ENCODE measurements around the gene PARD6A. TPM values are rescaled to one million over a fixed set of nuclear protein-coding genes. Genes with fewer than 3 reads are reported as not detected.
A peak's percentile ranks its signal among the peaks of the same experiment; 100 is the strongest.
"Not testable (repeated sequence)": the region's sequence is repeated elsewhere in the genome, so short reads cannot be mapped to it uniquely, and the experiment has no call there.

Gene PARD6A
- total RNA-seq, 1 experiment from 2014 or later, result 6.6 TPM

DNA sequence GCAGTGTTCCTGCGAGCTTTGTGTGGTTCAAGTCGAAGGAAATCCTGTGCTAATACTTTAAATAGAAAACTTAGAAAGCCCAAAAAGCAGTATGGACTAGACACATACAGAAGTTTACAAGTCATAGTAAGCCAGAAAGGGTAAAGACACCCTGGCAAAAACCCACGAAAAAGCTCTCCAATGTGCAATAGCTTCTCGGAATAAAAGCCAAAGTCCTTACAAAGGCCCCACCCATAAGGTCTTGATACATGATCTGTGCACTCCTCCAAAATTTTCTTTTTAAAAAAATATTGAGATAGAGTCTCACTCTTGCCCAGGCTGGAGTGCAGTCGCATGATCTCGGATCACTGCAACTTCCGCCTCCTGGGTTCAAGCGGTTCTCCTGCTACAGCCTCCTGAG lies 16.2 kb downstream of the PARD6A start:
- in situ Hi-C loops (cut with HindIII; ENCODE audit: low sequenced_read_pairs), result loop anchor here (25.0 kb wide), 1 partner anchor 210 kb away; the partner anchor contains the start of genes NRN1L and PSKH1

DNA sequence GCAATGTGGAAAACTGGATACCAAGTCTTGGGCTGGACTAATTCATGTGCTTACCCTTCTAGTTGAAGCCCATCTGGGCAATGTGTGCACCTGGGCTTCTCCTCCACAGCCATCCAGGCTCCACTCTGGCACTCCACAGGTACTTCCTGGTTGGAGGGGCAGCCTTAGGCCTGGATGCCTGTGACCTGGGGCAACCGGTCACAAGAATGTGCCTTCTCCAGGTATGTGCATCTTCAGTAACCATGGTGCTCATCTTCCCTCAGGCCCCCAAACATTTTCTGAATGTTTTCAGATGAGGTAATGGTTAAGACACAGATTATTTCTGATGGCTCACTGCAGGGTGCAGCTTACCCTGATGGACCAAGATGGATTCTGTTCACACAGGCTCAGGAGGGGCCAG lies 17.0 kb downstream of the PARD6A start:
- no peak for DNase-seq (ENCODE audit: low spot score)
- in situ Hi-C loops (cut with HindIII; ENCODE audit: low sequenced_read_pairs), result loop anchor here (25.0 kb wide), 1 partner anchor 210 kb away; the partner anchor contains the start of genes NRN1L and PSKH1

More for the DNA sequence above, 16.2 kb downstream of the PARD6A start:
- no peak for DNase-seq (ENCODE audit: low spot score)

DNA sequence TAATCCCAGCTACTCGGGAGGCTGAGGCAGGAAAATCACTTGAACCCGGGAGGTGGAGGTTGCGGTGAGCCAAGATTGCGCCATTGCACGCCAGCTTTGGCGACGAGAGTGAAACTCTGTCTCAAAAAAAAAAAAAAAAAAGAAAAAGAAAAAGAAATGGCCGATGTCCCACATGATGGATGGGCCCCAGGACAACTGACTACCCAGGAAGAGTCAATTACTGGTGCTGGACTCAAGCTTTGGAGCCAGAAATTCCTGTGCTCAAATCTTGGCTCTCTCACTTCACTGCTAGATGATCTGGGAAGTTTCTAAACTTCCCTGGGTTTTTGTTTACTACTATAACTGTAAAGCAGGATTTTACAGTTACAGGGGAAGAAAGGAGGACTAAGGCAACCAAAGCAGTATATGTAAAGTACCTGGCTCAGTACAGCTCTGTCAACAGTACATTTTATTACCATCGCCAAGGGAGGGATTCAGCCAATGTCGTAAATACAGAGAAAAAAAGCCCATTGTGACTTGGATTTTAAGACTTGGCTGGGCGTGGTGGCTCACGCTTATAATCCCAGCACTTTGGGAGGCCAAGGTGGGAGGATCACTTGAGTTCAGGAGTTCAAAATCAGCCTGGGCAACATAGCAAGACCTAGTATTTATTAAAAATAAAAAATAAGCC lies 17.7 kb downstream of the PARD6A start:
- no peak for DNase-seq (ENCODE audit: low spot score)
- in situ Hi-C loops (cut with HindIII; ENCODE audit: low sequenced_read_pairs), result loop anchor here (25.0 kb wide), 1 partner anchor 209 kb away; the partner anchor contains the start of genes NRN1L and PSKH1

DNA sequence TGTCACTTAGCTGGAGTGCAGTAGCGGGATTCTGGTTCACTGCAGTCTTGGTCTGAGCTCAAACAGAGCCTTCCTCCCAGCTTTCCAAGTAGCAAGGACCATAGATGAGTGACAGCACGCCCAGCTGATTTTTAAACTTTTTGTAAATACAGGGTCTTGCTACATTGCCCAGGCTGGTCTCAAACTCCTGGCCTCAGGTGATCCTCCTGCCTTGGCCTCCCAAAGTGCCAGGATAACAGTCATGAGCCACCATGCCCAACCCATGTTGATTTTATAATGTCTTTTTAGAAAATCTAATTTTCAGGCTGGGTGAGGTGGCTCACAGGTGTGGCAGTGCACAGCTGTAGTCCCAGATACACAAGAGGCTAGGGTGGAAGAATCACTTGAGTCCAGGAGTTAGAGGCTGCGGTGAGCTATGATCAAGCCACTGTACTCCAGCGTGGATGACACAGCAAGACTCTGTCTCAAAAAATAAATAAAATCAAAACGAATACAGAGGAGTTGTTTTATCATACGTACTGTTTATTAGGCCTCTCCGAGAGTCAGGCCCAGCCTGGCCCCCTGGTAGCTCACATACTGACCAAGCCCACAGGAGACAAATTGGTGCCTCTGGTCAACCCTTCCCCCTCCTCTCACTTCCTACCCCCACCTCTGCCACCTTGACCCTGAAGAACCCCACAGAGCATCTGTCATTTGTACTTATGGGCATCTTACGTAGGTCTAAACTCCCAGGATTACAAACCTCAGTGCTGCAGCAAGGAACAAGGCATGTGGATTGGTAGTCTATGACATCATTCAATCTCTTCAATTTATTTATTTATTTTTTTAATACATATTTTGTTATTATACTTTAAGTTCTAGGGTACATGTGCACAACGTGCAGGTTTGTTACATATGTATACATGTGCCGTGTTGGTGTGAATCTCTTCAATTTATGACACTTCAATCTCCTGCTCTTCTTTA lies 19.5 kb downstream of the PARD6A start:
- DNase-seq (ENCODE audit: low spot score), result no peak
- in situ Hi-C loops (cut with HindIII; ENCODE audit: low sequenced_read_pairs), result loop anchor here (5.0 to 25.0 kb wide), 2 partner anchors 37 to 207 kb away; partner anchors contain the start of genes GFOD2, NRN1L and PSKH1

- DNase-seq (ENCODE audit: low spot score), result no peak
- in situ Hi-C loops (cut with HindIII; ENCODE audit: low sequenced_read_pairs), result loop anchor here (5.0 to 25.0 kb wide), 2 partner anchors 34 to 204 kb away; partner anchors contain the start of genes GFOD2, NRN1L and PSKH1
Measured at GRCh38 chr16:67683767-67684166, 23.0 kb downstream of the PARD6A start.

DNA sequence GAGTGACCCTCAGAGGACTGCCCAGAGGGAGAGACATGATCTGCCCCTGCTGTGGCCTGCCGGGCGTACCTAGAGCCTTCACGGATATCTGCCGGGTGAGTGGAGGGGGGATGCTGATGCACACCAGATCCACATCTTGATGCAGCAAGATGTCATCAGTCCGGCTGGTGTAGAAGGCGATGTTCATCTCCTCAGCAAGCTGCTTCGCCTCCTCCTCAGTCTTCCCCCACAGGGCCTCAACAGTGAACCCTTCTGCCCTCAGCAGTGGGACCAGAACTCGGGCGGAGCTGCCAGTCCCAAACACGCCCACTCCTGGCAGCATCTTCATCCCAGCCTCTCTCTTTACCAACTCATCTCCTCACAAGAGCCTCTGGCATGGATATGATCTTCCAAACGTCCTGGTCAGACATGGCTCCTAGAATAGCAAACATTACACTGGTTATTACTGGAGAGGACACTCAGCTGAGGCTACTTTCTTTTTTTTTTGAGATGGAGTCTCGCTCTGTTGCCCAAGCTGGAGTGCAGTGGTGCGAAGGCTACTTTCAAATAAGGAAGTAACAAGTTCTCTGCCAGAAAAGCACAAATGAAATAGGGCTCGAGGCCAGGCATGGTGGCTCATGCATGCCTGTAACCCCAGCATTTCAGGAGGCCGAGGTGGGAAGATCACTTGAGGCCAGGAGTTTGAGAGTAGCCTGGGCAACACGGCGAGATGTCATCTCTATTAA lies 24.8 kb downstream of the PARD6A start:
- peak; percentile 22 for DNase-seq (ENCODE audit: low spot score)
- in situ Hi-C loops (cut with HindIII; ENCODE audit: low sequenced_read_pairs), result loop anchor here (25.0 kb wide), 1 partner anchor 202 kb away; the partner anchor contains the start of genes NRN1L and PSKH1

- not testable (repeated sequence) for DNase-seq (ENCODE audit: low spot score)
- in situ Hi-C loops (cut with HindIII; ENCODE audit: low sequenced_read_pairs), result loop anchor here (25.0 kb wide), 1 partner anchor 194 kb away; the partner anchor contains the start of genes NRN1L and PSKH1
Measured at GRCh38 chr16:67693517-67694285, 32.9 kb downstream of the PARD6A start.

- in situ Hi-C loops (cut with HindIII; ENCODE audit: low sequenced_read_pairs), result loop anchor here (25.0 kb wide), 1 partner anchor 193 kb away; the partner anchor contains the start of genes NRN1L and PSKH1
- peak; percentile 94 for DNase-seq (ENCODE audit: low spot score)
Measured at GRCh38 chr16:67694611-67695010, 33.9 kb downstream of the PARD6A start.

GRCh38 chr16:67697422-67698185 lies 36.8 kb downstream of the PARD6A start:
- in situ Hi-C loops (cut with HindIII; ENCODE audit: low sequenced_read_pairs), result loop anchor here (25.0 kb wide), 1 partner anchor 190 kb away; the partner anchor contains the start of genes NRN1L and PSKH1
- no peak for DNase-seq (ENCODE audit: low spot score)

- DNase-seq (ENCODE audit: low spot score), result no peak
- in situ Hi-C loops (cut with HindIII; ENCODE audit: low sequenced_read_pairs), result loop anchor here (25.0 kb wide), 1 partner anchor 188 kb away; the partner anchor contains the start of genes NRN1L and PSKH1
Measured at GRCh38 chr16:67699265-67699664, 38.5 kb downstream of the PARD6A start.

- peak; percentile 37 for DNase-seq (ENCODE audit: low spot score)
- in situ Hi-C loops (cut with HindIII; ENCODE audit: low sequenced_read_pairs), result no loop called here
Measured at GRCh38 chr16:67701420-67701819, 40.7 kb downstream of the PARD6A start.

DNA sequence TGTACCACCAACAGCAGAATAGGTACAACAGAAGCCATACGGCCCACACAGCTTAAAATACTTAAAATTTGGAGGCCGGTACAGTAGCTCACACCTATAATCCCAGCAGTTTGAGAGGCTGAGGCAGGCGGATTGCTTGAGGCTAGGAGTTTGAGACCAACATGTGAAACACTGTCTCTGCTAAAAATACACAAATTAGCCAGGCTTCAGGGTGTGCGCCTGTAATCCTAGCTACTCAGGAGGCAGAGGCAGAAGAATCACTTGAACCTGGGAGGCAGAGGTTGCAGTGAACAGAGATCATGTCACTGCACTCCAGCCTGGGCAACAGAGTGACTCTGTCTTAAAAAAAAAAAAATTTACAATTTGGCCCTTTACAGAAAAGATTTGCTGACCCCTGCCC lies 41.4 kb downstream of the PARD6A start:
- in situ Hi-C loops (cut with HindIII; ENCODE audit: low sequenced_read_pairs), result no loop called here
- peak; percentile 27 for DNase-seq (ENCODE audit: low spot score)

GRCh38 chr16:67703626-67704025 lies 42.9 kb downstream of the PARD6A start:
- DNase-seq (ENCODE audit: low spot score), result peak; percentile 24
- in situ Hi-C loops (cut with HindIII; ENCODE audit: low sequenced_read_pairs), result no loop called here

DNA sequence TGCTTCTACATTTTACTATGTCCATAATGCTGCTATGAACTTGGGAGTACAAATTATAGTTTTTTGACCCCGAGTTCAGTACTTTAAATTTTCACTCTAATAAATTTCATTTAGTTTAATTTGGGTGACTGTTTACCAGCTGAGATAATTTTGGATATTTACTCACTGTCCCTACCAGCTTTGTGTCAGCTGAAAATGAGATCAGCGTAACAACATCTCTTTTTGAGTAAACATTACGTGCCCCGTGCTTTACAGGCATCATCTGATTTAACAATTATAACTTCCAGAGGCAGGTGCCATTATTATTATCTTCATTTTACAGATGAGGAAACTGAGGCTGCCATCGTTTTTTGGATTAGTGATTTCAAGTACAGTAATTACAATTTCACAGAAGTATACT lies 43.4 kb downstream of the PARD6A start:
- in situ Hi-C loops (cut with HindIII; ENCODE audit: low sequenced_read_pairs), result no loop called here
- DNase-seq (ENCODE audit: low spot score), result no peak

GRCh38 chr16:67707210-67707609 lies 46.5 kb downstream of the PARD6A start:
- no peak for DNase-seq (ENCODE audit: low spot score)
- in situ Hi-C loops (cut with HindIII; ENCODE audit: low sequenced_read_pairs), result no loop called here

- in situ Hi-C loops (cut with HindIII; ENCODE audit: low sequenced_read_pairs), result no loop called here
- no peak for DNase-seq (ENCODE audit: low spot score)
Measured at GRCh38 chr16:67707790-67708189, 47.0 kb downstream of the PARD6A start.

GRCh38 chr16:67708368-67708771 lies 47.6 kb downstream of the PARD6A start:
- no peak for DNase-seq (ENCODE audit: low spot score)
- in situ Hi-C loops (cut with HindIII; ENCODE audit: low sequenced_read_pairs), result no loop called here

Data from G401 (cell line).